NCI-H1048 (cell line): ENCODE measurements around the gene MAP3K3.

ENCODE experiments used
- DNase-seq: peaks from one replicate; lab custom pipeline; 2025; lab: John Stamatoyannopoulos, UW

MAP3K3 gene

DNA sequence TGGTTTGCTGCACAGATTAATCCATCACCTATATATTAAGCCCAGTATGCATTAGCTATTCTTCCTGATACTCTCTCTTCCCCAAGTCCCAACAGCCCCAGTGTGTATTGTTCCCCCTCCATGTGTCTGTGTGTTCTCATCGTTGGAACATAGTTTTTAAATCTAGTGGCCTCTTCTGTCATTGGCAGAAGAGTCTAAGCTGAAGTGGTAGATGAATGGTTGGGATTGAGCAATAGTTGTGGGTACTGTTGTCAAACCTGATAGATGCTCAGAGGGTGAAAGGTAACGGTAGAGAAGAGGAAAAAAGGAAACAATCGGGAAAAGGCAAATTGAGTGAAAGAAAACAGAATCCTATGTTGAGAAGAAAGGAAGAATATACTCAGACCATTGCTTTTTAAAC is 29.9 kb downstream of the MAP3K3 start:
- DNase-seq, result no peak

DNA sequence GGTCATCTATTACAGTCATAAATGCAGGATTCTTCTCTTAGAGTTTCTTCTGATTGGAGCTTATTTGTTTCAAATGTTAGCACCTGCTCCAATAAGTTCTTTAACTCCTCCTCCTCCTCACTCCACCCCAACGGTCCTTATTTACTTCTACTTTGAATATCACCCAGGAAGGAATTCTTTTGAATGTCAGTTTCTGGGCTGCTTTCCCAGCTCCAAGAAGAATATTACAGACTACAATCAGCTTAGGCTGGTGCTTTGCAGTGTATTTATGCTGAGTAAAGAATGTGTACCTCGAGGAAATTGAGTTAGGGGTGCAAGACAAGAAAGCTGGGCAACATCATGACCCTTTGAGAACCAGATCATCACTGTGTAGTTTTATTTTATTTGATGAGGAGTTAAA is 30.8 kb downstream of the MAP3K3 start:
- DNase-seq, result no peak

- DNase-seq, result no peak
Measured at GRCh38 chr17:63657786-63658185, 35.6 kb downstream of the MAP3K3 start.

DNA sequence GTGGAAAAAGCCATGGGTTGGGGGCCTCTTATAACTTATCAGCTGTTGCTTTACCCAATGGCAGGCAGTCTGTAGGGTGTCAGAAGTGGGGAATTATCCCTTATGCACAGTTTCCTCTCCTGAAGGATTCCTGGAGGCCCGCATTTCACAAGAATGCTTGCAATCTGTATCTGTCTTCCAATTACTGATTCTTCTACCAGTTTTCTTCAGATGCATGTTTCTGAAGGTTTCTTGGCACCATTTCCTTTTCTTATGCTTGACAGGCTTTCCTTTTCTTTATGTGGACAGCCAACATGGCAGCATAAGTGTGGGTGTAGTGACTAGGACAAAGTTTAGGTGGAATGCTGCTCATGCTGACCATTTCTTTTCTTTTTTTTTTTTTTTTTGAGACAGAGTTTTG is 36.1 kb downstream of the MAP3K3 start:
- no peak for DNase-seq

- DNase-seq, result no peak
Measured at GRCh38 chr17:63659850-63660249, 37.6 kb downstream of the MAP3K3 start.

GRCh38 chr17:63665527-63666214 is 43.5 kb downstream of the MAP3K3 start:
- DNase-seq, result no peak

GRCh38 chr17:63672856-63673255 is 50.6 kb downstream of the MAP3K3 start:
- no peak for DNase-seq

GRCh38 chr17:63675231-63675606 is 53.0 kb downstream of the MAP3K3 start:
- no peak for DNase-seq

DNA sequence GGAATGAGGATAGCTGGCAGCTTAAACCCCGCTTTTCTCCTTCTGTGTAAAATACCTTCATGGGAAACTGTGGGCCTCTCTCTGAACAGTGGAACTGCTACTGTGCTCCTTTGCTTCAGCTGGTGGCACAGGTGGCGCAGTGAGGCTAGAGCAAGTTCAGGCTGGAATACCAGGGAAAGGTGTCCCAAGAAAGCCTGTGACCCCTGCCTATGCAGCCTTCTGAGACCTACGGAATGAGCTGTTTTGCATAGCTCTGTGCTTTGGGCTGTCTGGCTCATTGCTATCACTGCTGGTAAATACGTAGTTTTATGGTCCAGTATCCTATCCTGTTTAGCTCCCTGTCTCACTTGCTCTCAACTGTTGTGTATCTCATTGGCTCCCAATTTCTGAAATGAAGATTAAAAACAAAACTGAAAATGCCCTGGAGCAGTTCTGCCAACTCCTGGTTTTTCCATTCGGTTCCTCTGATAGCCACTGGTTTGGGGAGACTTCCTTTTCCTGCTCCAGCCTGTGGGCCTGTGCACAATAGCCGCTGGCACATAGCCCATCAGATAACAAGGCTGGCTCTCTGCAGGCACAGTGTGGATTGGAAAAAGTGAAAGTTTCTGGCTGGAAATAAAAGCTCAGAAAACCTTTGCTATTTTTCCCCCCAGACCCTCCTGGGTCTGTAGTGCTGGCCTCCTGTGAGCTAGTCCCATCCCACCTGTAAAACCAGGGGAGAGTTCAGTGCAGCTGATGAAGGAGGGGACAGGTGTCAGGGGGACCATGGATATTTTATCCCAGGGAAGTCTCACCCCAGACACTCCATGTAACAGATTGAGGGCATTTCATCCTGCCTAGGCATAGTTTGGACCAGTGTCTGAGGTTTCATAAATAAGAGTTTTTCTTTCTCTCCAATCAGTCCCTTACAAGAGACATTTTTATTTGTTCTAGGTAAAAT is 53.7 kb downstream of the MAP3K3 start:
- peak; percentile 67 for DNase-seq

GRCh38 chr17:63676584-63676983 is 54.4 kb downstream of the MAP3K3 start:
- DNase-seq, result no peak

- DNase-seq, result no peak
Measured at GRCh38 chr17:63679214-63679613, 57.0 kb downstream of the MAP3K3 start.

DNA sequence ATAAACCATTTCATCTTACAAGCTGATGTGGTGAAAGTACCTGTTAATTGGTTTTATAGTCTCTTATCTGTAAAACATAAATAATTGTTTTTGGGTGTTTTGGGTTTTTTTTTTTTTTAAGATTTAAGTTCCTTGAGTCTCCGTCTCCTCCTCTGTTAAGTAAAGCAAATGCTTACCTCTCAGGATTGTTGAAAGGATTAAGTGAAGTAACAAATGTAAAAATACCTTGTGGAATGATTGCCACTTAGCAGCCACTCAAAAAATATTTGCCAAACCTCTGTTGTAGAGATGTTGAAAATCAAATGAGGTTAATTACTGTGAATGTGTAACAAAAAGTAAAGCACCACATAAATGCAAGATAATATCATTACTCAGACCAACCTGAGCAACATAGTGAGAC is 58.5 kb downstream of the MAP3K3 start:
- DNase-seq, result no peak

DNA sequence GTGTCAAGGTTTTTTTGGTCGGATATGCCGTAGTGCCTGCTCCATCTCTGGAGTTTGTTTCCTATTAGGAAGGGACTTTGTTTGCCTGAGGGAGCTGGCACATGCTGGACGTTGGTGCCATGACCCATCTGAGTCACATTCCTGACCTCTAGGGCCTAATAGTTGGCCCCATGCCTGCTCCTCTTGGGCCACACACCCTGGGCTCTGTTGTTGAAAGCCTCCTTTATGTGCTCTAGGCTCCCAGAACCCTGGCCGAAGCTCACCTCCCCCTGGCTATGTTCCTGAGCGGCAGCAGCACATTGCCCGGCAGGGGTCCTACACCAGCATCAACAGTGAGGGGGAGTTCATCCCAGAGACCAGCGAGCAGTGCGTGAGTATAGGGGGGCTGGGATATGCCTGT is 59.3 kb downstream of the MAP3K3 start:
- no peak for DNase-seq

- no peak for DNase-seq
Measured at GRCh38 chr17:63682441-63682840, 60.2 kb downstream of the MAP3K3 start.

GRCh38 chr17:63682981-63683380 is 60.8 kb downstream of the MAP3K3 start:
- DNase-seq, result no peak

- no peak for DNase-seq
Measured at GRCh38 chr17:63685041-63685440, 62.8 kb downstream of the MAP3K3 start.

DNA sequence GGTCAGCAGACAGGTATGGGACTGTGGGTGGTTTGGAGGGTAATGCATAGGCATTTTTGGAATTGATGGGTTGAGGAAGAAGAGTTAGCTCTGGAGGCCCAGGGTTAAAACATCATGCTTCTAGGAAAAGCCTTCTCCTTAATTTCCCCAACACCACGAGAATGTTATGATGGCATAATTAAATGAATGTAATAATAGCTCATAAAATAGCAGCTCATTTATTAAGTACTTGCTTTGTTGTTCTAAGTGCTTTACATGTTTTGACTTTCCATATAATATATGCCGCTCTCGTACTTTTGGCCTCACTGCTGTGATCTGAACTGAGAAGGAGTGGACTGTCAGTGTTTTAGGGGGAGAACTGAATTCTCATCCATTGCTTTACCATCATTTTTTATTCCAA is 63.4 kb downstream of the MAP3K3 start:
- DNase-seq, result no peak

GRCh38 chr17:63686138-63686685 is 64.0 kb downstream of the MAP3K3 start:
- no peak for DNase-seq

DNA sequence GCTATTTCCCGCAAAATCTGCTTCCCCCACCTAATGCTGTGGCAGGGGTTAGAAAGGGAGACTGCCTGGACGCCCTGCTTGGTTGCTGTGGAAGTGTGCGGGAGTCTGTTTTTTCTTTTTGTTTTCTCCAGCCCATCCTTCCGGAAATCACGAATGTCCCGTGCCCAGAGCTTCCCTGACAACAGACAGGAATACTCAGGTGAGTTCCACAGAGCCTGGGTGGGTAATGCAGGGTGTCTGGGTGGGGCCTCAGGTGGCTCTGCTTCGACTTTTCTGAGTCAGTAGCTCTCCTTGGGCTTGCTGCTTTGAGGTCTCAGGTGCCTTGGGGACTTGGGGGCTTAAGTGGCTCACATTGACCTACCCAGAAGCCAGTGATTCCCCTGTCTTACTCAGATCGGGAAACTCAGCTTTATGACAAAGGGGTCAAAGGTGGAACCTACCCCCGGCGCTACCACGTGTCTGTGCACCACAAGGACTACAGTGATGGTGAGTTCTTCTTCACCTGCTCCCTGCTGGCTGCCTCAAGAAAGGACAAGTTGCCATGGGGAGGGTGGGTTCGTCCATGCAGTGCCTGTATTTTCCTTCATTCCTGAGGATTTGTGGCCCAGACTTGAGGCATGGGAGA is 66.3 kb downstream of the MAP3K3 start:
- DNase-seq, result no peak

GRCh38 chr17:63689479-63689878 is 67.3 kb downstream of the MAP3K3 start:
- DNase-seq, result no peak

GRCh38 chr17:63692195-63692816 is 70.1 kb downstream of the MAP3K3 start:
- DNase-seq, result no peak

DNA sequence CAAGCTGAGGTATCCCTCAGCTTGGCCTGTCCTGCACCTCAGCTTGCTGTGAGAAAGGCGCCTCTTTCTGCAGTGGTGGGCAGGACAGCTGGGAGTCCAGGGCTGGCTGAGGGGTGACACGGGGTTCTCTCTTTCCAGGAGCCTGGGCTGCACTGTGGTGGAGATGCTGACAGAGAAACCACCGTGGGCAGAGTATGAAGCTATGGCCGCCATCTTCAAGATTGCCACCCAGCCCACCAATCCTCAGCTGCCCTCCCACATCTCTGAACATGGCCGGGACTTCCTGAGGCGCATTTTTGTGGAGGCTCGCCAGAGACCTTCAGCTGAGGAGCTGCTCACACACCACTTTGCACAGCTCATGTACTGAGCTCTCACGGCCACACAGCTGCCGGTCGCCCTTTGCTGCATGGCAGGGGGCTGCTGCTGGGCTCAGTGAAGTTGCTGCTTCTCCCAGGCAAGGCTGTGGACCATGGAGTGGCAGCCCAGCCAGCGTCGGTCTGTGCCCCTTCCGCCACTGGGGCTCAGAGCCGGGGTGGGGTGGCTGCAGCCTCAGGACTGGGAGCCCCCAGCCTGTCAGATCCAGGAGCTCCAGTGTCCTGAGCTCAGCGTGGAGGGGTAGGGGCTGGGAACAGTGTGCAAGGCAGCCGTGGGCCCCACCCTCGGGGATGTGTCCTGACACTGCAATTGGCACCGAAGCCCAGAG is 71.3 kb downstream of the MAP3K3 start:
- DNase-seq, result no peak
